ENCODE data around the gene HSPA9. TPM values are rescaled to one million over a fixed set of nuclear protein-coding genes. Genes with fewer than 3 reads are reported as not detected.

HSPA9 gene
- 219 TPM for polyA plus RNA-seq (2013, experiment 1 of 2; ENCODE audit: insufficient read length)
- 111 TPM for polyA plus RNA-seq (2013, experiment 2 of 2; ENCODE audit: insufficient read length)

DNA sequence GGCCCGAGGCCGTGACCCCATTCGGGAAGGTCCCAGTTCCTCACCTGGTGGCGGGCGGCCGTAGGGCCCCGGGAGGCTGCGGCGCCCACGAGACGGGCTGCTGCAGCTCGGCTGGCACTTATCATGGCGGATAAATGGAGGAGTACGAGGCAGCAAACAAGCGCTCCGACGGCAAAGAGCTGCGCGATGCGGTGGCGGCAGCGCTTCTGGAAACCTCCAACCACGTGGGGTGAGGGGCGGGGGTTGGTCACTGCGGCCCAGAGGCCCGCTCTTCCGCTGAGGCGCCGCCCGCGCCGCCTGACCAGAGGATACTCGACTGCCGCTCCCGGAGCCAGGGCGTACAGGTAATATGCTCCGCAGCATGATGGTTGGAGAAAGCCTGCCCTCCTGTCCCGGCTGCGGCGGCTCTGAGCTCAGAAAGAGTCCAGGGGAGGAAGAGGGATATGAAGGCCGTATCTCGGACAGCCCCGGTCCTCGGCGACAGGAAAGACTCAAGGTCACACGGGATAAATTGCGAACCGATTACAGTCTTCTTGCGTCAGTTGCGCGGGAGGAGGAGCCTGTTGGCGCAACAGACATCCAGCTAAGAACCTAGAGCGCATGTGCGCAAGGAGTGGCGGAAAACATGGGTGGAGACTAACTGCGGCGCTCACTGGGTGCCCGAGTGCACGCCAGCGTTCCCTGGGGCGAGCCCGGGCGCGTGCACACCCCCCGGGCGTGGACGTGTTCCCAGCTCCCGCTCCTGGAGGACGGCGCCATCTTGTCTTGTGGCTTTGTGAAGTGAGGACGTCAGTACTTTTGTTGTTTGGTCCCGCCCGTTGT lies at the start of gene HSPA9:
HSPA9 (minus strand) TSS at position 208 of the 822 bp plus-strand sequence; CDS start at position 125, 83 bp downstream.
- peak; percentile 100 for DNase-seq

DNA sequence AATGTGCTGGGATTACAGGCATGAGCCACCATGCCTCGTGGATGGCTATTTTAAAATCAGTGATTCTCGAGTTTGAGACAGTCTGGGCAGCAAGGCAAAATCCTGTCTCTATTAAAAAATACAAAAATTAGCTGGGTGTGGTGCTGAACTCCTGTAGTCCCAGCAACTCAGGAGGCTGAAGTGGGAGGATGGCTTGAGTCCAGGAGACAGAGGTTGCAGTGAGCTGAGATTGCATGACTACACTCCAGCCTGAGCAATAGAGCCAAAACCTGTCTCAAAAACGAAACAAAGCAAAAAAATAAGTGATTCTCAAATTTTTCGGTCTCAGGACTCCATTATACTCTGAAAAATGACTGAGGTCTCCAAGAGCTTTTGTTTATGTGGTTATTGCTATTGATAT lies 47.9 kb upstream of the HSPA9 start:
- DNase-seq = no peak

DNA sequence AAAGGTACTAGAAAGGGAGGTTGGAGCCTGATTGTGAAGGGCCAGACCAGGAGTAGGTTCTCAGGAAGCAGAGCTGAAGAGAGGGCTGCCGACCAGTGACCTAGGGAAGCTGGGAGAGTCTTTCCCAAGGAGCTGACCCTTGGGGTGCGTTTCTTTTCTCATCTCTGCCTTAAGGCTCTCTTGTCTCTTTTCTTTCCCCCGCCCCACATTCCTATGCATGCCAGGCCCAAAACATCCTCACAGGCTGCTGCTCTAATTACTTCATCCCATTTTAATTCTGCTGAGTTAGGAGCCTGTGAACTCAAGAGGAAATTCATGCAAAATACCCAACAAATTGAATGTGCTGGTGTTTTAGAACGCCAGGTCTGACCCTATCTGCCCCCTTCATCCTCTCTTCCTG lies 46.9 kb upstream of the HSPA9 start:
- no peak for DNase-seq

DNA sequence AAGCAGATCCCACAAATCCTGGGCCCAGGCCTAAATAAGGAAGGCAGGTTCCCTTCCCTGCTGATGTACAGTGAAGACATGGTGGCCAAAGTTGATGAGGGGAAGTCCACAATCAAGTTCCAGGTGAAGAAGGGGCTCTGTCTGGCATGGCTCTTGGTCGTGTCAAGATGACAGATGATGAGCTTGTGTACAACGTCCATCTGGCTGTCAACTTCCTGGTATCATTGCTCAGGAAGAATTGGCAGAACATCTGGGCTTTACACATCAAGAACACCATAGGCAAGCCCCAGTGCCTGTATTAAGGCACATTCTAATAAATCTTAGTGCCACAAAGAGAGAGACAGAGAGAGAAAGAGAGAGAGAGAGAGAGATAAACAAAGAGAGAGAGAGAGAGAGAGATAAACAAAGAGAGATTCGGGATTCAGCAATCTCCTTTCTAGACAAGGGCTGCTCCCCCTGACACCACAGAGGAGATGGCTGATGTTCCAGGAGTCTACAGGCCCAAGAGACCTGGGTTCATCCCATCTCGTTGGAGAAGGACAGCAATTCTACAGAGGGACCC lies 45.5 kb upstream of the HSPA9 start:
- no peak for DNase-seq

DNA sequence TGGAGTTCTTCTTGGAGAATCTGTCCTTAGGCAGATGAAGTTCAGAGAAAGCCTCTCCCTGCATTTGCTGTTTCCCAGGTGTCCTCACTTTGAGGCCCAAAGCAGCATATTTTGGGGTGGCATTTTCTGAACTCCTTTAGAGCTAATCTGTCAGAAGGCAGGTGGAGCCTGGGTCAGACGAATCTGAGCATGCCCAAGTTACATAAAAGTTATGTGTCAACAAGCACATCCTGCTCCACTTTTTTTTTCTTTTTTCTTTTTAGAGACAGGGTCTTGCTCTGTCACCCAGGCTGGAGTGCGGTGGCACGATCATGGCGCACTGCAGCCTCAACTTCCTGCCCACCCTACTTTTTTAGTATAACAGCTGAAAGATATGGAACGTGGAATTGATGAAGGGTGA lies 41.3 kb upstream of the HSPA9 start:
- no peak for DNase-seq

DNA sequence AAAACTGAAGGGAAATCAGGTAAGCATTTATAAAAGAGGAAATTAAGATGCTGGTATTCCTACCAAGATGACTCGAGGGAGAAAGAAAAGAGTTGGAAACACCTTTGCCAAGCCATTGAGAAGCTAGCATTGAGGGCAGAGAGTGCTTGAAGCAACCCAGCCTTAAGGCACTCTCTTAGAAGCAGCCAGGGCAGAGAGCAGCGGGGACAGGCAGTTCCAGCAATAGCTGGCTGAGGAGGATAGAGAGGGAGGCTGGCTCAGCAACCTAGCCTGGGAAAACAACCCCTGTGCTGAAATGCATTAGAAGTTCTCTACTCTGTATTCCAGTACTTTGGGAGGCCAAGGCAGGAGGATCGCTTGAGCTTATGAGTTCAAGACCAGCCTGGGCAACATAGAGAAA lies 40.3 kb upstream of the HSPA9 start:
- no peak for DNase-seq

DNA sequence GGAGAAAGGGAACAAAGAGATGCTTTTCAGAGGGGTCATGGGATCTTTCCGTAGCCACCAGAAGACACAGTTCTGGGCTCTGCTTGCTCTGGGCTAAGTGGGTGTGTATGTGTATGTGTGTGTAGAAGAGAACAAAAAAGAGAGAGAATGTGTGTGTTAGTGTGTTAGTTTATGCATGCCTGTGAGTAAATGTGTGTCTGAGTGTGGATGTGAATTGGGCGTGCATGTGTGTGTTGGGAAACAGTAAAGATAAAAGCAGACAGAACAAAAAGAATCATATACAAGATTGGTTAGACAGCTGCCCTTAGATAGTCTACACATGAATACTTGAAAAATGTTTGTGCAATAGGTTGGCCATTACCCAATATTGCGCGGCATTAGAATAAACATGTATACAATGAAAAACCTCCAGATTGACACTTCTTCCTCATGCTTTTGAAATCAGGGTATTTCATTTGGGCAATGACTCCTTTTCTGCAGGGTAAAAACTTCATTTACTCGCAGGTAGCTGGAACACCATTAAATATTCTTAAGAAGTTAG lies 36.5 kb upstream of the HSPA9 start:
- no peak for DNase-seq

DNA sequence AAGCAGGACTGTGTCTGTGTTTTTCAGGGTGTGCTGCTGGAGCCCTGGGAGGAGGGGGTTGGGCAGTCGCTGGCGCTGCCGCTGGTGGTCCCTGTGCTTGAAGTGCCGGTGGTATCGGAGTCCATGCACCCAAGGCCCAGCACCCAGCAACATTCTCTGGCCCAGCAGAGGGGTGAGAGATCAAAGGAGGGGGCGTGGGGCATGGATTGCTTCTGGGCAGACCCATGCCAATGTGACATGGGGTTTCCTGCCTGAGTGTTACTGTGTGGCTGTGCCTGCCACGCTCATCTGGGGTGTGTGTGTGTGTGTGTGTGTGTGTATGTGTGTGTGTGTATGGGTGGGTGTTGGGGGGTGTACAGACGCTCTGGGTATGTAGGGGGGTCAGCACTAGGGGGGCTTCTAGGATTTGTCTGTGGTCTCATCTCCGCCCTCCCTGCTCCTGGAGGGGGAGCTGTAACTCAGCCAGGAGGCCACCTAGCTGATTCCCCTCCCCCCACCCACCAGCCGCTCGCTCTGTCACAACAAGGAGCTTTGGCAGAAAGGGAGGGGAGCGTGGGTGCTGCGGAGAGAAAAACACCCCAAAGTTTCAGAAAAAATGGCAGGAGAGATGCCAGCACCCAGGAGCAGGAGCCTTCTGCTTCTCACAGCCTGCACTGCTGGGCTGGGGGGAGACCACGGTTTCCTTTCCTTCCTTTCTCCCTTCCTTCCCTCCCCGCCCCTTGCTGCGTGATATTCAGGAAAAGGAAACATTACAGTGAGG lies 35.9 kb upstream of the HSPA9 start:
- no peak for DNase-seq

DNA sequence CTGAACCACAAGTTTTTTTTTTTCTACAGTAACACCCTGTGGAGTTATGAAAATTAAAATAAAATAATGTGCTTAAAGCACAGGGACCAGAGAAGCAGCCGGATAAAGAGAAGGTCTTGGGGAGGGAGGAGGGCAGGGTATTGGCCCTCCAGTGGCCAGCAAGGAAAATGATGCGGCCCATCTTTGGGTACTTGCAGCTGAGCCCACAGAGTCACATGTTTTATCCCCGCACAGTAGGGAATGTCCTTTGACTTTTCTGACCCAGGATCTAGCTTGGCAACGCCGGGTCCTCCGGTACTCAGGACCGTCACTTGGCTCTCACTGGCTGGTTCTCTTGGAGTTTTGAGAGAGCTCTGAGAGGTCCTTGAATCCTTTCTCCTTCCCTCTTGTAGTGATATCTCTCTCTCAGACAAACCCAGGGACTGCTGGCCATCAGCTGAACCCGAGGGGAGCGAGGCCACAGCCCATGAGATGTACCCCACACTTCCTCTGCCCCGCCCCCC lies 35.3 kb upstream of the HSPA9 start:
- DNase-seq = no peak

DNA sequence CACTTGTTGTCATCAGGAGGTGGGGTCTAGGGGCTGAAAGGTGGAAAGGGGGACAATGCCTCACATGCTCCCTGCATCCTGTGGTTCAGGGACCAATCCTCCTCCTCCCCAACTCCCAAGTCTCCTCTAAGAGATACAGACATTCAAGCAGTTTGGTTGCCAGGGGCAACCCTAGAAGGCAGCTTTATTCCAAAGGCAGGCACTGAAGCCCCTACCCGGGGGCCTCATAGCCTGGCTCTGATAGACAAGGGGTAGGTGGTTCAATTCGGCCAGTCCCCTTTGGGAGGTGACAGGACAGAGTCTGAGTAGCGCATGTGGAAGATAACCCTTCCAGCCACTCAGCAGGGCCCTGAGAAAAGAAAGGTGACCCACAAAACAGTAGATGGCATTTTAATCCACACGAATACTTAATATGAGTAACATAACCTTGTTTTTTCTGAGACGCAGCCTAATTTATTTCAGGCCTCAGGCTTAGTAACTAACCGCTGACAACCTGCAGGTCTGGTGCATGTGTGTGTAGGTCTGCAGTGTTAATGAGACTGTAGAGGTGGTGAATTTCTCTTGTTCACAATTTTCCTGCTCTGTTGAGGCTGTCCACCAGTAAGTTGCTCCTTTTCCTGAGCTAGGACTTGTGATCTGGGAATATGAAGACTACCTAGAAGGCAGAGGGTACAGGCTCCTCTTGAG lies 31.3 kb upstream of the HSPA9 start:
- no peak for DNase-seq

DNA sequence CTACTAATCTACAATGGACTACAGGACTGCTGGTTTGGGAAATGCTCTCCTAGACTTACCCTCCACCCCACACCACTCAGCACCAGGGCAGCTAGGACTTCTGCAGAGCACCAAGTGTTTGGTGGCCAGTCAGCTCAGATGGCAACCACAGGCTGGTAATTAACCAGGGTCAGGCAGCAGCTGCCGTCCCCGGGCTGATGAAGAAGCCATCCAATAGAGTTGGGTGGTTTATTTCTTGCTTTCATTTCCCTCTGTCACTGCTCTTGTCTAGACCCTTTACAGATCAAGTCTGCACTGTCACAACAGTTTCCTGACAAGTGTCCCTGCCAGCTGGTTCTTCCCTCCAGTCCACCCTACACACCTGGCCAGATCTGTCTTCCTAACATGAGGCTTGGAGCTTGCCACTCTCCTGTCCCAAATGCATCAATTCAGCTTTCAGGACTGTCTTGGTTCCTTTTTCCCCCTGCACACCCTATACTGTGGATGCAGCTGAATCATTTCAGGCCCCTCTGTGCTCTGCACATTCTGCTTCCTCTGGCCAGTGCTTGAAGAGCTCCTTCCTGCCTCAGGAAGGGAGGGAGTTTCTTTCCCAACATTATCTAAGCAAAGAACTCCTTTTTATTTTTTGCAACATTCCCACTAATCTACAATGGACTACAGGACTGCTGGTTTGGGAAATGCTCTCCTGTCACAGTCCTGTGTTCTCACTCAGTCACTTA lies 30.2 kb upstream of the HSPA9 start:
- DNase-seq = no peak

DNA sequence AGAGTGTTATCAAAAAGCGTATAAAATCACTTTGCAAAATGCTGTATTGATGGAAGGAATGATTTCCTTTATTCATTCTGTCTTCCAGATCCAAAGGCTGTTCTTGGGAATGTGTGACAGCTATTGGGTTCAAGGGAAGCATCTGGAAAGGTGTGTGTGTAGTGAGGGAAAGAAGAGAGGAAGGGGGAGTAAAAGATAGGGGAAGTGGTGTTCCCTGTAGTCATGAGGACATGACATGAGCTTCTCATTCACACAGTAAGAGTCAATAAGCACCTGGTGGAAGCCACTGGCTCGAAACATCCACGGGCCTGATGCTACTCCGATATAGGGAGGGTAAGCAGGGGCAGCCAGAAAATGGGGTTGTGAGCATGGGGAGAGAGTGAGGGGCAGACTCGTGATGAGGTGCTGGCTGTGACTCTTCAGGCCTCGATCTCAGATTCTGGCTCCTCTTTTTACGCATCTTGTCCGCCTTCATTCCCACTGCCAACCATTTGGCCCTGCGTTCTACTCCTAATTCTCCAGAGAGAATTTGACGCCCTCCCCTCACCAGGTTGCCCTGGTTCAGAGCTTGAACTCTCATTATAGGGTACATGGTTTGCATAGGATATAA lies 29.1 kb upstream of the HSPA9 start:
- DNase-seq = no peak

DNA sequence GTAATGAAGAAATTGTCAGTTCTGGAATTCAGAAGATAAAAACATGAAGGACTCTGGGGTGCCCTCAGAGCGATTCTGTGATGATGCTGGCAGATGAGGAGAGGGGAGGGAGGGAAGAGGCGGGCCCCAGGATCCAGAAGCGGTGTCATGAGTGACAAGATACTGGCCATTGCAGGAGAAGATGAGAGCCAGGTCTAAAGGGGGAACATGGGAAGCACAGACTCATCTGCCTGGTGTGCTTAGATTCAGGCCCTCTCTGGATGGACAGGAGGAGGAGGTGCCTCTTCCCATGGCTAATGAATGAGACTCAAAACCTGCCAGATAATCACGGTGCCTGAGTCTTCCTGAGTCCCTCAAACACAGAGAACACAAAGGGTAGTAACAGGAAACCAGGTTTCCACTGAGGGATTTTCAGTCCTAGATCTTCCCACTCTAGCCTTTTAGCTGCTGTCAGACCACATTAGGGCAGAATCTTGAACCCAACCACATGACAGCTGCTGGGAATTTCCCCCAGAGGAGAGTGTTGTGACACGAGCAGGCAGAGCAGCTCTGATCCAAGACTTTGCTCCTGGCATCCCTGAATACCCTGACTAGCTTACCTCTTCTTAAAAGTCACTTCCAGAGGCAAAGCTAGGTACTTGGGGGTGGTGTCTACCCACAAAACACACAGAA lies 28.2 kb upstream of the HSPA9 start:
- DNase-seq = no peak

DNA sequence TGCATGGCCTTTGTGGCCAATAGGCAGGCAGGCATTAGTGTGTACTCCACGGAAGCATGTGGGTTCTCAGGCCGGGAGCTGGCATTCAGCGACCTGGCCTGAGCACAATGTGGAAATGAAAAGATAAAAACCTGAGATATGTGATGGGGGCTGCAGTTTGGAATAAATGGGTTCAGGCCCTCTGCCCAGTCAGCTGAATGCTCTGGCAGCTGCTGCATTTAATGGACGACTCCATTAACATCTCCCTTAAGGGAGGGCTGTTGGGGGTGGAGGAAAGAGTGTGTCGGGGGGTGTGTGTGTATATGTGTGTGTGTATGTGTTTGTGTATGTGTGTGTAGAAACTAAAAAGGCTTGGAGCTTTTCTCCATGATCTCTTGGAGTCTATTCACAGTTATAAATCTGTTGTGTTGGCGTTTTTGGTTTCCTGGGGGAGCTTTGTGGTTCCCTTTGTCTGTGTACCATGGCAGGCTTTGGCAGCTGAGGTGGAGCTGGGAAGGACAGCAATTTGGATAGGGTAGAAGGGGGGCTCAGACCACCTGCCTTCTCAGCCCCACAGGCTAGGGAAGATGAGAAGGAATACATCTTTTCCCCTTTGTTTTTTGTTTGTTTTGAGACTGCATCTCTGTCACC lies 27.3 kb upstream of the HSPA9 start:
- DNase-seq = no peak

DNA sequence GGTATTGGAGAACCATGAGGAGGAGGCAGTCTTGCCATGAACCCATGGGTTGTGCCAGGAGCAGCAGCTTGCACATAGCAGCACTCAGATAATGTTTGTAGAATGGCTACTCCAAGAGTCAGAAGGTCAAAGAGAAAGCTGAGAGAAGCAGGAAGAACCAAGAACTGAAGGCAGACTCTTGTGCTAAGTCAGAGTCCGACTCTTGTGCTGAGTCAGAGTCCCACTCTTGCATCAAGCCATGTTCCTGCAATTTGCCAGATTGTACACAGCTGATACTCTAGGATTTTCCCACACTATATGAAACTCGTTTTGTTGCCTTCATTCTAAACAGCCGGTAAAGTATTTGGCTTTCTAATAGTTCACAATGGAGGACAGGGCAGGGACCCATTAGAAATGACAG lies 26.2 kb upstream of the HSPA9 start:
- DNase-seq = peak; percentile 59

DNA sequence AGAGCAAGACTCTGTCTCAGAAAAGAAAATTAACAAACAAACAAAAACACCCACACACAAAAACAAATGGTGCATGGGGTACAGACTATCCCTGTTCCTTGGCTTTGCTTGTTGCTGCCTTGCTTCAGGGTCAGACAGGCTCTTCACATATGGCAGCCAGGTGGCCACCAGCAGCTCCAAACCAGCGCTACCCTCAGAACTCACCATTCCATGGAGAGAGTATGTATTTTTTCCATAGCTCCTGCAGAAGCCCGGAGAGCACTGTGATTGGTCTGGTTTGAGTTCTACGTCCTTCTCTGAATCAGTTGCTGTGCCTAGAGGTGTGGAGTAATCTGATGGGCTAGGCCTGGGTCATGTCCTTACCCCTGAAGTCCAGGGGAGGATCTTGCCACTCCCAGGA lies 25.2 kb upstream of the HSPA9 start:
- DNase-seq = no peak

DNA sequence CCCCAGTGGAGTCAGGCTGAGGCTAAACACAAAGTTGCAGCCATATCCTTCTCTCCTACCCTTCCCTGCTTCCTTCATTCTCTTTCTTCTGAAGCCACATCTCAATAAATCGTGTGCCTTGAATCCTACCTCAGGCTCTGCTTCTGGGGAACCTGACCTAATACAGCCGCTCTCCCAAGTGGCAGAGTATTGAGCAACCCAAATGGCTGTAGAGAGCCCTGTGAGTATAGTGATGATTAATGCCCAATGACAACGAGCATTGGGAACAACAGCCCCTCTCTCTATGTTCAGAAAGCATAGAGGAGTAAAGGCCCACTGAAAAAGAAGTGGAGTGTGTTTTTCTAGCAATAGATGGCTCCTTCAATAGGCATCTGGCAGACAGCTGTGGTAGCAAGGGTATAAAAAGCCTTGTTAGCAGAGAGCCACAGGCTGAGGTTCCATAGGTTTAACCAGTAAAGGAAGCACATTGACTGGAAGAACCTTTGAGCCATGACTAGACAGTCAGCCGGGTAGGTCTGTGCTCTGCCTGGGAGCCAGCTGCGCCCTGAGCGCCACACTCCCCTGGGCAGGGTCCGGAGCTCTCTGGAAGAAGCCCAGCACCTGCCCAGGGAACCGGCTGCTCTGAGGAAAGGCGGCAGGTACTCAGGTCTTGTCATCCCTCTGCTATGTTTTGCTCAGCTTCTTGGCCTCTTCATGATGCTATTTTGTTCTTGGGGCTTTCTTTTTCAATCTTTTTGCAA lies 22.6 kb upstream of the HSPA9 start:
- DNase-seq = no peak

DNA sequence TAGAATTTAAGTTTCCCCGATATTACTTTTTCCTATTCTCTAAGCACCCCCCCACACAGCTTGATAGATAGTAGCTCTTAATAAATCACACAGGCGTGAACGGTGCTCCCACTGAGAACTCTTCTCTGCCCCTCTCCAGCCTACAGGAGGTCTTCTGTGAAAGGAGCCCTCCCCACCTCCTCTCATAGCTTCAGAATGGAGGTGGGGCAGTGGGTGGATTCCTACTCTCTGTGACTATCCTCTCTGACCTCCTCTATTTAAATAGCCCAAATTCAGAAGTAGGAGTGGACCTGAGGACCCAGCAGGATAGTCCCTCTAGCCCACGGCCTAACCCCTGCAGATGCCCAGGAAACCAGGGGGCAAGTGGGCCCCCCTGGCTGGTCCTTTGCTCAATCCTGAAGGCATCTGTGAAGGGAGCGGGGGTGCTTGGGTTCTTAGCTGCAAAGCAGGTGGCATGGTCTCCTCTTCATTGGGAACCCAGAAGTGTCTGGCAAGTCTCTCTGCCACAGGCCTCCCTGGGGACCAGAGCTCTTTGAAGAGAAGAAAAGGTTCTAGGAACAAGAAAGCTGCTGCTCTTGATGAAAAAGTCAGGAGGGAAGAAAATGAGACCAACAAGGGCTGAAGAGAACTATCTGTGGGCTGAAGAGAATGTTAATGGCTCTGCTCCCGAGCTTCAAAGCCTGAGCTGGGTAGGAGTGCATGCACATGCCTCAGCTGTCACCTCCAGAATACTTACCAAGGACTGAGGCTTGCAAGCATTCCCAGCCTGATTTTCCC lies 21.1 kb upstream of the HSPA9 start:
- no peak for DNase-seq
